HG03196 (cell line): Measurements from ENCODE around the gene FAM171A2.

ENCODE experiments used
- ATAC-seq: cut with Tn5 transposase; IDR thresholded peaks from one replicate; pipeline ENCODE4 v1.9.1; 2021; ENCODE audit not compliant: unreplicated experiment

Gene FAM171A2

GRCh38 chr17:44308320-44308818, 55.3 kb downstream of the FAM171A2 start, which contains the start of gene RUNDC3A:
TSS of gene RUNDC3A (plus strand) at chr17:44308601. CDS start at chr17:44308833, 232 bp downstream.
- ATAC-seq = no peak

DNA sequence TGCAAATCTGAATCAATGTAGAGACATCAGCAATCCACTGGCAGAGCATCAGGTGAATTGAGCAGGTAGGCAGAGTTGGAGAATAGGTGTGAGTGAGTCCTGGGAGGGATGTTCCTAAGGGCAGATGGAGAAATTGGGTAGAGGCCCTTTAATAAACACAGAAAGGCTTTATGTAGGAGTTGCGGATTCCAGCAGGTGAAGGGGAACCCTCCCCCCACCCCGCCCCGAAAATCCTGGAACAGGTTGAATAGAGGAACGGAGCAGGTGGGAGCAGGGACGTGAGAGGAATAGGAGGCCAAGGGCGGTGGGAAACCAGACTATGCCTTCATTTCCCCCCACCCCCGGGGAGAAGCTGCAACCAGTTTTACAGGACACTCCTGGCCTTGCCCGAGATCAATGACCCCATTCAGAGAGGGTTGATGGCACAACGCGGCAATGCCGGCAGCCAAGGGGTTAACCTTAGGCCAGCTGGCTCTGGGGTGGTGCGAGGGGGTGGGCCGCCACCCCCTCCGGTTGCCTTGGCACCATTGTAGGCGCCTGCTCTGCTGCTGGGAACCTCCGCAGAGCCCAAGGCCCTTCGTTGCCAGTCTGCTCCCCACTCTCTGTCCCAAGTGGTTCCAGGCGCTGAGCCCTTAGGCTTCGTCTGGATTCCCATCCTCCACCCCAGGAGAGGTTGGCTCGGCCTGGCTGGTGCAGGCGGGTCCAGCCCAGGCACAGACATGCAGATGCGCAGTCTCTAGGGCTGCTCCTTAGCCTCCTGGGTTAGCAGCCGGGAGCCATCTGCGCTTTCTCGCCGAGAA, 56.1 kb downstream of the FAM171A2 start:
- ATAC-seq = no peak

GRCh38 chr17:44304651-44305050, 59.0 kb downstream of the FAM171A2 start:
- no peak for ATAC-seq
